ENCODE data around the gene LRRC56.
"Not testable (repeated sequence)": the region's sequence is repeated elsewhere in the genome, so short reads cannot be mapped to it uniquely, and the experiment has no call there.

Gene LRRC56

GRCh38 chr11:561148-562003 is 24.0 kb downstream of the LRRC56 start:
- DNase-seq = no peak

- DNase-seq = no peak
Observed at GRCh38 chr11:562046-562645, 24.8 kb downstream of the LRRC56 start.

DNA sequence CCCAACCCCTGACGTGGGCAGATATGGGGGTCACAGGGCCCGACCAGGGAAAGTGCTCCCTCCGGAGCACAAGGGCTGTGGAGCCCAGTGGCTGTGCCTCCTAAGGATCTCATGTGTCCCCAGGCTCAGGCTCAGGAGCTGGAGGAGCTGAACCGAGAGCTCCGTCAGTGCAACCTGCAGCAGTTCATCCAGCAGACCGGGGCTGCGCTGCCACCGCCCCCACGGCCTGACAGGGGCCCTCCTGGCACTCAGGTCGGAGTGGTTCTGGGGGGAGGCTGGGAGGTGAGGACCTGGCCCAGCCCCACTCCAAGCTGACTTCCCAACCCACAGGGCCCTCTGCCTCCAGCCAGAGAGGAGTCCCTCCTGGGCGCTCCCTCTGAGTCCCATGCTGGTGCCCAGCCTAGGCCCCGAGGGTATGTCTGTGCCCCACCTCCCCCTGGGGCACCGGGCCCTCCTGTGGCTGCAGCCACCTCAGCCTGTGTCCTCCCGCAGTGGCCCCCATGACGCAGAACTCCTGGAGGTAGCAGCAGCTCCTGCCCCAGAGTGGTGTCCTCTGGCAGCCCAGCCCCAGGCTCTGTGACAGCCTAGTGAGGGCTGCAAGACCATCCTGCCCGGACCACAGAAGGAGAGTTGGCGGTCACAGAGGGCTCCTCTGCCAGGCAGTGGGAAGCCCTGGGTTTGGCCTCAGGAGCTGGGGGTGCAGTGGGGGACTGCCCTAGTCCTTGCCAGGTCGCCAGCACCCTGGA is 25.9 kb downstream of the LRRC56 start:
- DNase-seq = no peak

- DNase-seq = no peak
Observed at GRCh38 chr11:563812-564578, 26.7 kb downstream of the LRRC56 start.

GRCh38 chr11:565921-566509 is 28.7 kb downstream of the LRRC56 start:
- no peak for DNase-seq

DNA sequence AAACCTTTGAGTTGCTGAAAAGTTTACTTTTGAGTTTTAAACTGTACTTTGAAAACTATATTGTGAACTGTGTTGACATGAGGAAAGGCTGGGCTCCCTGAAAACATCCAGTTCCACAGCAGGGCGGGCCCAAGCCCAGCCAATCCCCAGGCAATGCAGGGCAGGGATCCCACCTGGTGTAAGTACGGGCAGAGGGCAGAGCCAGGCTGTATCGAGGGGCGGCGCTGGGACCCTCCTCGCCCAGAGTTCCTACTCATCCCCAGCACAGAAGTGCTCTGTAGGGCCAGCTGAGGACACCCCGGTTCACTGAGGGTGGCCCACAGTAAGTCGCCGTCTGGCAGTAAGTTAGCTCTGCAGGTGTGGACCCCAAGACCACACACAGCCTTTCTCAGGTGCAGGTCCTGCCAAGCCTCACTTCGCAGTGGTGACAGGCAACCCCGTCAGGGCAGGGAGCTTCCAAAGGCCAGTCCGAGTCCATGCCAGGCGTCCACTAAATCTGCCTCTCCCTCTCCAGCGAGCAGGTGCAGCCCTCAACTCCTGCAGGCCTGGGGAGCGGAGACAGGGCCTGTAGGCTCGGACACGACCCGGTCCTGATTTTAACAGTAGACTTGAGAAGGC is 29.8 kb downstream of the LRRC56 start:
- DNase-seq = no peak

DNA sequence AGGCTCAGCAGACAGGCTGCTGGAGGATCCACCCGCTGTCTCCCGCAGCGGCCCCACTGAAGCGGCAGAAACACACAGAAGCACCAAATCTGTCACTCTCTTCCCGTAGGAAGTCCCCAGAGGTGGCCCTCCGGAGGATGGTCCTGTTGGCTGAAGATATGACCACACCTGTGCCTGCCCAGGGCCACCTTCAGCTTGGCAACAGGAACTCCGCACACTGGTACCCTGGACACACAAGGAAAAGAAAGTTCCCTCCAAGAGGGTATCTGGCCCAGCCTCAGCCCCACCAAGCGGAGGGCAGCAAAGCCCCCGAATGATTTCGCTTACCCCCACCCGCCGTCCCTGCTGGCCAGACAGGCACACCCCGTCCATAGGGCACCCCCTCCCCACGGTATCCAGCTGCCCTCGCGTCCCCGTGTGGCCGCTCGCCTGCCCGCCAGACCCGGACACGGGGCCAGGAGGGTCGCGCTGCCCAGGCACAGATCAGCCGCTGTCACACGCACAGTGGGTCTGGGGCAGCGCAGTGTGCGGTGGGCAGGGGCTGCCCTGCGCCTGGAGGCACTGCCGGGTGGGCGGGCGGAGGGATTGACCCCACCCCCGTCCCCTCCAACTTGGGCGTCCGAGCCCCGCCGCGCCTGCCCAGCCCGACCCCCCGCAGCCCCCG is 30.4 kb downstream of the LRRC56 start:
- DNase-seq = no peak

DNA sequence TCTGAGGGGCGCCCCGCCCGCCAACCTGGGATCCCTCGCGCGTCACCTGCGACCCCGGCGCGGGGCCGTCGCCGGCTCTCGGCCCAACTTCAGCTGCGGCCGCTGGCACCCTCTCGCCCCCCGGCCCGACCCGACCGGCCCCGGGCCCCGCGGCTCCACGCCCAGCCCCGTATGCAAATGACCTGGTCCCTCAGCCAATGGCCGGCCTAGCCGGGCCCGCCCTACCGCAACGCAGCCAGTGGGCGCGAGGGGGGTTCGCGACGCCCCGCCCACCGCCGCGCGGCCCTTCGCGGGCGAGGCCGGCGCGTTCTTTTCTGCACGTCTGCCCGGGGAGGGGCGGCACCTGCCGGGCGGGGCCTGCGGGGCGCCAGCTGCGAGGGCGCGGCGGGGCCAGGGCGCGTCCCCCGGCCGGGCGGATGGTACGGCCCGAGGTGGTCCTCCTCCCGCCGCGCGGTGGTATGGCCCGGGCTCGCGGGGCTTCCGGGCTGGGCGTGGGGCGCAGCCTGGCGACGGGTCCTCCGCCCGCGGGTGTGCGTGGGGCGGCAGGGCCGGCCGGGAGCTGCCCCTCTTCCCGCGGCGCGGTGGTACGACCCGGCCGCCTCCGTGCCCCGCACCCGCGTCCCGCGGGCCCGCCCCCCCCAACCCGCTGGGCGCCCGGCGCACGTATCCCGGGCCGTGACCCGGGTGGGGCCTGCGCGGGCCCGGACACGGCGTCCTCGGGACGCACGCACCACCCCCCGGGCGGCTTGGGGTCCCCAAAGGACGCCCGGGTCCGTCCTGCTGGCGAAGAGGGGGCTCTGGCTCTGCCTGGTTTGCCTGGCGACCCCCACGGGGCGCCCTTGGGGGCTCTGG is 31.2 kb downstream of the LRRC56 start:
- DNase-seq = peak; percentile 85

DNA sequence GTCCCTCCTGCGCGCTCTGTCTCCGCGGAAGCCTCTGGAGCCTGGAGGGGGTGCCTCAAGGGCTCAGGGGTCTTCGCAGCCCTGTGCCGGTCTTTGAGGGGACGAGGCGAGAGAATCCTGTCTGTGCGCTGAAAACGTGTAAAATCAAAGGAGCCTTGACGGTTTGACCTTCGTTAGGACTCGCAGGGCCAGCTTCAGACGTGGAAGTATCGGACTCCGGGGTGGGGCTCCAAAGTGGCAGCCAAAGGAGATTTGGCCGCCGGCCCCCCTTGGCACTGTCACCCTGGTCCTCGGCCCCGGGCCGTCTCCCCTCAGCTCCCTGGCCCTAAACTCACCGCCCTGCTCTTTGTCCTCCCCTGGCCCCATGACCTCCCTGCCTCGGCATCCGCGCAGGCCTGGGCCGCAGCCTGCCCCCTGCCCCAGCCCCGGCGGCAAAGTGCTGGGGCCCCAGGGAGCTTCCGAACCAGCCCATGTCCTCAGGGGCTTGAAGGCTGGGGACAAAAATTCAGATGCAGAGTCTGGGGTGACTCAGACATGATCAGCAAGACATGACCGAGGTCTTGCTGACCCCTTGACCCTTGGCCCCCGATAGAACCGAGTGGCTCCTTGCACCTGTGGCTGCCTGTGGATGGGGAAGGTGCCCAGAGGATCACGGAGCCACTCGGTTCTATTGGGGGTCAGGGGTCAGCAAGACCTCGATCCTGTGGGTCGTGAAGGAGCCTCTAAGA is 32.0 kb downstream of the LRRC56 start:
- DNase-seq = no peak

- no peak for DNase-seq
Observed at GRCh38 chr11:571802-572185, 34.5 kb downstream of the LRRC56 start.

DNA sequence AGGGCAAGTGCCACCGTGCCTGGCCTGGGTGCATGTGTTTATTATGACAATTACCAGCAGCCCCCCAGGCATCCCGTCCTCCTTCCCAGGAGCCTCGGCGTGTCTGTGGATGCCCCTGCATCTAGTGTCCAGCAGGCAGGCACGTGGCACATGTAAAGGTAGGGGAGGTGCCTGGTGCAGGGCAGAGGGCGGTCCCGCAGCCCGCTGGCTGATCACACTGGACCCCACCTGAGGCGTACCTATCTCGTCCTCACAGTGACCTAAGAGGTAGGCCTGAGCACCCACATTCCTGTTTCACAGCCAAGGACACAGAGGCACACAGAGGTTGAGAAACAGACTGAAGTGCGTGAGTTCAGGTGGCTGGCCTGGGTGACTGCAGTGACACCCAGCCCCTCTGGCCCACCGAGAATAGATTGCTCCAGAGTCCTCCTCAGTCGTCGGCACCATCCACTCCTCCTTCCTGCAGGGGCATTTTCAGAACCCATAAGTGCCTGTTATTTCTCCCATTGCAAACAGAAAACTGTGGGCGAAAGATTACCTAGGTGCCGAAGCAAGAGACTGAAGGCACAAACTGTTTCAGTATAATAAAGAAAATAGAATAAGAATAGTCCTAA is 35.9 kb downstream of the LRRC56 start:
- DNase-seq = no peak

GRCh38 chr11:574031-574570 is 36.8 kb downstream of the LRRC56 start:
- DNase-seq = not testable (repeated sequence)

DNA sequence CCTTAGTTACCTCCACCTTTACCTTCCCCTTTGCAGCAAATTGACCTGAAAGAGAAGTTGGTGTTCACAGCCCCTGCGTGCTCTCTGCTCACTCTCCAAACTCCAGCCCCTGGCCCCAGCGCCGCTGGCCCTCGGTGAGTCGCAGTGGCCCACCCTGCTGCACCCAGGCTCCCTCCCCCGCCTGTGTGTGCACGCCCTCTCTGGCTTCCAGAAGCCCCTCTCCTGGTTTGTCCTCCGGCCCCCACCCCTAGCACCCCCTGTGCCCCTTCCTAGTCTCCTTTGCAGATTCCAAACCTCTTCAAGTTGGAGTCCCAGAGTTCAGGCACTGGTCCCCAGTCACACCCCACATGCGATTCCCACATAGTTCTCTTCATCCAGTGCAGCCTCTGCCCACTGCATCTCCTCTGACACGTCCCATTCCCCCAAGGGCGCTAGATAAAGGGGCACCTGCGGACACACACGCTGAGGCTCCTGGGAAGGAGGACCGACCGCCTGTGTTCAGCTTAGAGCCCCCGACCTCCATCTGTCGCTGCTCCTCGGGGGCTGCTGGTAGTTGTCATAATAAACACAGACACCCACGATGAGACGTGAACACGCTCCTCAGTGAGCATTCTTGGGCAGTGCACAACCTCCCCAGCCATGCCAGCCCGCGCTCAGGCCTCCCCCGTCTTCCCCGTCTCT is 37.4 kb downstream of the LRRC56 start:
- no peak for DNase-seq

GRCh38 chr11:575313-575995 is 38.1 kb downstream of the LRRC56 start:
- DNase-seq = peak; percentile 80

- peak; percentile 85 for DNase-seq
Observed at GRCh38 chr11:575996-576768, 38.9 kb downstream of the LRRC56 start, which contains the start of gene PHRF1. Gene PHRF1, plus strand, starts transcription at chr11:576470. Its CDS starts 5,043 bp downstream, at chr11:581513.

DNA sequence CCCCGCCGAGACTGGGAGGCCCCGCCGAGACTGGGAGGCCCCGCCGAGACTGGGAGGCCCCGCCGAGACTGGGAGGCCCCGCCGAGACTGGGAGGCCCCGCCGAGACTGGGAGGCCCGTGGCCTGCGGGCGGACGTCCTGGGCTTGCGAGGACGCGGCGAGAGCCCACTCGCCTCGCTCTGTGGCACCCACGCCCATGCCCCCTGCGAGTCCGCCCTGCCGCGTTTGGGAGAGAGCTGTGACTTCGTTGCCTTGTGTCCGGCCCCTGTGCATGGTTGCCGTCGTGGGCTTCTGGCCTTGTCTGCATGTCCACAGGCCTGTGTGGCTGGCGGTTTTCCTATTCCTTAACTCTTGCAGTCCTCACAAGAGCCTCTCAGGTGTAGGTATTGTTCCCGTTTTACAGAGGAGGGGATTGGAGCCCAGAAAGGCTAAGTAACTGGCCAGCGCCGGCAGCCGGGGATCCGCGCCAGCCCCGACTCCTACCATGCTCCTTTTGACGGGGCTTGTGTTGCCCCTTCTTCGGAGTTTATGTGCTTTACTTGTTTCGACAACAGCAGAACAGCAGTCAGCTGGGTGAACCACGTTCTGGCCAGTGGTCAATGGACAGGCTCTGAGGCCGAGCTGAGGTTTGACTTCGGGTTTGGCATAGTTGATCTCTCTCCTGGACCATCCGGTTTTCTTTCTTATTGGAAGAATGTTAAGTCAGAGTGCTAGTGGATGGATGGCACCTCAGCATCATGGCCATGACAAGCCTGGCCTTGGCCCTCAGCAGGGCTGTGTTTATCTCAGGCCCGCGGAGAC is 39.7 kb downstream of the LRRC56 start:
- no peak for DNase-seq

Data from NCI-H1048 (cell line).